HEK293 (cell line): ENCODE measurements around the gene AP3B1.

Experiments used
- CTCF ChIP-seq: fragments of 450-650 bp; formaldehyde crosslinking; IDR thresholded peaks from 2 replicates; pipeline ENCODE4 v1.5.1; 2016; ENCODE audit warnings: missing biosample characterization, missing genetic modification characterization
- WT1 ChIP-seq: fragments of 450-650 bp; formaldehyde crosslinking; IDR thresholded peaks from 2 replicates; pipeline ENCODE4 v1.5.1; 2016; ENCODE audit warnings: missing biosample characterization, missing genetic modification characterization
- YY1 ChIP-seq: fragments of 450-650 bp; formaldehyde crosslinking; IDR thresholded peaks from 2 replicates; pipeline ENCODE4 v1.5.1; 2018; ENCODE audit warnings: missing biosample characterization, missing genetic modification characterization
- ZNF350 ChIP-seq: fragments of 450-650 bp; formaldehyde crosslinking; IDR thresholded peaks from 2 replicates; pipeline ENCODE4 v1.5.0; 2017; ENCODE audit warnings: missing biosample characterization, mild to moderate bottlenecking, missing genetic modification characterization
- ZNF561 ChIP-seq: fragments of 450-650 bp; IDR thresholded peaks from 2 replicates; pipeline ENCODE4 v1.5.1; 2018; ENCODE audit warnings: missing biosample characterization, missing genetic modification characterization, borderline replicate concordance
- ZSCAN30 ChIP-seq: fragments of 450-650 bp; IDR thresholded peaks from 2 replicates; pipeline ENCODE4 v1.5.1; 2018; ENCODE audit warnings: missing biosample characterization, mild to moderate bottlenecking, missing genetic modification characterization, moderate library complexity
- TF ChIP-seq, protein P1 (sequence below): fragments of 450-650 bp; formaldehyde crosslinking; IDR thresholded peaks from 2 replicates; pipeline ENCODE4 v1.5.1; 2016; ENCODE audit warnings: missing biosample characterization, missing genetic modification characterization
- TF ChIP-seq, protein P2 (sequence below): fragments of 450-650 bp; formaldehyde crosslinking; IDR thresholded peaks from 2 replicates; pipeline ENCODE4 v1.5.1; 2016; ENCODE audit warnings: missing biosample characterization, missing genetic modification characterization, low read depth

GRCh38 chr5:78245136-78245535, 49.4 kb downstream of the AP3B1 start:
- TF ChIP-seq CTCF (tag by site-specific recombination) (no peak), ZNF561 (no peak), ZSCAN30 (tag by site-specific recombination) (no peak), ZNF350 (tag by site-specific recombination) (no peak), YY1 (tag by site-specific recombination) (no peak), WT1 (tag by site-specific recombination) (no peak)
- TF ChIP-seq, protein P1, sequence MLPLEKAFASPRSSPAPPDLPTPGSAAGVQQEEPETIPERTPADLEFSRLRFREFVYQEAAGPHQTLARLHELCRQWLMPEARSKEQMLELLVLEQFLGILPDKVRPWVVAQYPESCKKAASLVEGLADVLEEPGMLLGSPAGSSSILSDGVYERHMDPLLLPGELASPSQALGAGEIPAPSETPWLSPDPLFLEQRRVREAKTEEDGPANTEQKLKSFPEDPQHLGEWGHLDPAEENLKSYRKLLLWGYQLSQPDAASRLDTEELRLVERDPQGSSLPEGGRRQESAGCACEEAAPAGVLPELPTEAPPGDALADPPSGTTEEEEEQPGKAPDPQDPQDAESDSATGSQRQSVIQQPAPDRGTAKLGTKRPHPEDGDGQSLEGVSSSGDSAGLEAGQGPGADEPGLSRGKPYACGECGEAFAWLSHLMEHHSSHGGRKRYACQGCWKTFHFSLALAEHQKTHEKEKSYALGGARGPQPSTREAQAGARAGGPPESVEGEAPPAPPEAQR (tag by site-specific recombination): no peak
- TF ChIP-seq, protein P2, sequence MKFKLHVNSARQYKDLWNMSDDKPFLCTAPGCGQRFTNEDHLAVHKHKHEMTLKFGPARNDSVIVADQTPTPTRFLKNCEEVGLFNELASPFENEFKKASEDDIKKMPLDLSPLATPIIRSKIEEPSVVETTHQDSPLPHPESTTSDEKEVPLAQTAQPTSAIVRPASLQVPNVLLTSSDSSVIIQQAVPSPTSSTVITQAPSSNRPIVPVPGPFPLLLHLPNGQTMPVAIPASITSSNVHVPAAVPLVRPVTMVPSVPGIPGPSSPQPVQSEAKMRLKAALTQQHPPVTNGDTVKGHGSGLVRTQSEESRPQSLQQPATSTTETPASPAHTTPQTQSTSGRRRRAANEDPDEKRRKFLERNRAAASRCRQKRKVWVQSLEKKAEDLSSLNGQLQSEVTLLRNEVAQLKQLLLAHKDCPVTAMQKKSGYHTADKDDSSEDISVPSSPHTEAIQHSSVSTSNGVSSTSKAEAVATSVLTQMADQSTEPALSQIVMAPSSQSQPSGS (tag by site-specific recombination): no peak
